Neural progenitor cell (in vitro differentiated cells): Measurements from ENCODE around the gene IYD.

Experiments used
- EZH2phosphoT487 ChIP-seq: fragments of 200-600 bp; sonication (generic); IDR thresholded peaks from 2 replicates; pipeline ENCODE4 v1.6.1; 2017; ENCODE audit warnings: antibody characterized with exemption
- TF ChIP-seq, protein P1 (sequence below): fragments of 200-600 bp; sonication (generic); IDR thresholded peaks from 2 replicates; pipeline ENCODE4 v1.5.1; 2017; ENCODE audit warnings: antibody characterized with exemption, mild to moderate bottlenecking

DNA sequence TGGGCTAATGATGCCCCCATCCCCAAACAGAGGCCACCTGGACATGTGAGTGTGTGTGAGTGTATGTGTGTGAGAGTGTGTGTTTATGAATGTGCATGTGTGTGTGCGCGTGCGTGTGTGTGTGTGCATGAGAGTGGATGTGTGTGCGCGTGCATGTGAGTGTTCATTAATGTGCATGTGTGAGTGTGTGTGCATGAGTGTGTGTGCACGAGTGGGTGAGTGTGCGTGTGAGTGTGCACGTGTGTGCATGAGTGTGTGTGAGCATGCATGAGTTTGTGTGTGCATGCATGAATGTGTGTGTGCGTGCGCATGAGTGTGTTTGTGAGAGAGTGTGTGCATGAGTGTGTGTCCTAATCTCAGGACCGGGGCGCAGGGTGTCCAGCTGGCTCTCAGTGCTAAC lies 1.3 kb downstream of the IYD start:
- TF ChIP-seq, protein P1, sequence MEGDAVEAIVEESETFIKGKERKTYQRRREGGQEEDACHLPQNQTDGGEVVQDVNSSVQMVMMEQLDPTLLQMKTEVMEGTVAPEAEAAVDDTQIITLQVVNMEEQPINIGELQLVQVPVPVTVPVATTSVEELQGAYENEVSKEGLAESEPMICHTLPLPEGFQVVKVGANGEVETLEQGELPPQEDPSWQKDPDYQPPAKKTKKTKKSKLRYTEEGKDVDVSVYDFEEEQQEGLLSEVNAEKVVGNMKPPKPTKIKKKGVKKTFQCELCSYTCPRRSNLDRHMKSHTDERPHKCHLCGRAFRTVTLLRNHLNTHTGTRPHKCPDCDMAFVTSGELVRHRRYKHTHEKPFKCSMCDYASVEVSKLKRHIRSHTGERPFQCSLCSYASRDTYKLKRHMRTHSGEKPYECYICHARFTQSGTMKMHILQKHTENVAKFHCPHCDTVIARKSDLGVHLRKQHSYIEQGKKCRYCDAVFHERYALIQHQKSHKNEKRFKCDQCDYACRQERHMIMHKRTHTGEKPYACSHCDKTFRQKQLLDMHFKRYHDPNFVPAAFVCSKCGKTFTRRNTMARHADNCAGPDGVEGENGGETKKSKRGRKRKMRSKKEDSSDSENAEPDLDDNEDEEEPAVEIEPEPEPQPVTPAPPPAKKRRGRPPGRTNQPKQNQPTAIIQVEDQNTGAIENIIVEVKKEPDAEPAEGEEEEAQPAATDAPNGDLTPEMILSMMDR, result no peak
- TF ChIP-seq EZH2phosphoT487, result no peak
